ENCODE data around the gene NRN1L.

NRN1L gene

GRCh38 chr16:67924140-67924906, 39.6 kb downstream of the NRN1L start:
- Histone ChIP-seq H2AFZ (no peak overlapping the region), H3K36me3 (ENCODE audit: control insufficient read depth, insufficient read depth, low read length) (no peaks in the 10 kb centered on the region), H3K9ac (no peak overlapping the region)

GRCh38 chr16:67926181-67926750, 41.6 kb downstream of the NRN1L start:
- H3K27ac ChIP-seq: no peak overlapping the region
- H3K27me3 ChIP-seq (ENCODE audit: control insufficient read depth, insufficient read depth, low read length): no peaks in the 10 kb centered on the region
- H3K9ac ChIP-seq: no peak overlapping the region
- no peaks in the 10 kb centered on the region for H3K4me1 ChIP-seq
- H3K4me2 ChIP-seq (ENCODE audit: low read length): no peak overlapping the region
- H2AFZ ChIP-seq: no peak overlapping the region
- no peaks in the 10 kb centered on the region for H3K36me3 ChIP-seq (ENCODE audit: control insufficient read depth, insufficient read depth, low read length)
- no peak overlapping the region for H3K4me3 ChIP-seq (ENCODE audit: low read depth, low read length)
- peaks cover 31% of the 10 kb centered on the region for H3K79me2 ChIP-seq
- no peaks in the 10 kb centered on the region for H3K9me3 ChIP-seq (ENCODE audit: control insufficient read depth, low read length)
- TF ChIP-seq CTCF (IDR thresholded peaks at IDR 0.05): no peak

More at GRCh38 chr16:67924140-67924906, 39.6 kb downstream of the NRN1L start:
- H3K27me3 ChIP-seq (ENCODE audit: control insufficient read depth, insufficient read depth, low read length): no peaks in the 10 kb centered on the region
- H3K4me2 ChIP-seq (ENCODE audit: low read length): no peak overlapping the region
- TF ChIP-seq CTCF (IDR thresholded peaks at IDR 0.05): no peak
- no peak overlapping the region for H3K4me3 ChIP-seq (ENCODE audit: low read depth, low read length)
- peaks cover 48% of the 10 kb centered on the region for H3K79me2 ChIP-seq
- H3K4me1 ChIP-seq: no peaks in the 10 kb centered on the region
- H3K9me3 ChIP-seq (ENCODE audit: control insufficient read depth, low read length): no peaks in the 10 kb centered on the region
- no peak overlapping the region for H3K27ac ChIP-seq

GRCh38 chr16:67927131-67927941, 42.7 kb downstream of the NRN1L start:
- H2AFZ ChIP-seq: no peak overlapping the region
- H3K79me2 ChIP-seq: peaks cover 23% of the 10 kb centered on the region
- no peak overlapping the region for H3K9ac ChIP-seq
- no peak for TF ChIP-seq CTCF (IDR thresholded peaks at IDR 0.05)
- no peak overlapping the region for H3K4me3 ChIP-seq (ENCODE audit: low read depth, low read length)
- no peak overlapping the region for H3K4me2 ChIP-seq (ENCODE audit: low read length)
- no peaks in the 10 kb centered on the region for H3K27me3 ChIP-seq (ENCODE audit: control insufficient read depth, insufficient read depth, low read length)
- no peaks in the 10 kb centered on the region for H3K36me3 ChIP-seq (ENCODE audit: control insufficient read depth, insufficient read depth, low read length)
- H3K4me1 ChIP-seq: no peaks in the 10 kb centered on the region
- H3K9me3 ChIP-seq (ENCODE audit: control insufficient read depth, low read length): no peaks in the 10 kb centered on the region
- H3K27ac ChIP-seq: no peak overlapping the region

- Histone ChIP-seq H3K9me3 (ENCODE audit: control insufficient read depth, low read length) (no peaks in the 10 kb centered on the region), H3K4me3 (ENCODE audit: low read depth, low read length) (no peak overlapping the region), H2AFZ (no peak overlapping the region), H3K27me3 (ENCODE audit: control insufficient read depth, insufficient read depth, low read length) (no peaks in the 10 kb centered on the region), H3K36me3 (ENCODE audit: control insufficient read depth, insufficient read depth, low read length) (no peaks in the 10 kb centered on the region), H3K4me2 (ENCODE audit: low read length) (no peak overlapping the region), H3K4me1 (no peaks in the 10 kb centered on the region), H3K27ac (no peak overlapping the region), H3K9ac (no peak overlapping the region), H3K79me2 (peaks cover 21% of the 10 kb centered on the region)
- TF ChIP-seq CTCF (IDR thresholded peaks at IDR 0.05): no peak
Measured at GRCh38 chr16:67928147-67928546, 43.5 kb downstream of the NRN1L start.

All from parathyroid adenoma (tissue), 2 donors.